GM12891 (cell line): Measurements from ENCODE around the gene DEDD2.

Experiments used
- DNase-seq: peaks from one replicate; pipeline ENCODE4 v3.0.0; 2011; ENCODE audit warnings: low spot score; ENCODE audit not compliant: insufficient read length
- FAIRE-seq: peaks from 2 replicates; lab custom pipeline; 2011; peaks lifted over from hg19 to GRCh38; lab: Jason Lieb, UNC
- PAX5 ChIP-seq: IDR thresholded peaks from 2 replicates; pipeline ENCODE4 v1.6.1; 2011; ENCODE audit warnings: low read length, moderate library complexity, mild to moderate bottlenecking; ENCODE audit not compliant: insufficient read depth, severe bottlenecking
- POLR2A ChIP-seq: IDR thresholded peaks from 2 replicates; pipeline ENCODE4 v1.6.1; 2011; ENCODE audit warnings: low read depth, low read length, control low read depth
- POLR2AphosphoS5 ChIP-seq: IDR thresholded peaks from 2 replicates; pipeline ENCODE4 v1.6.1; 2011; ENCODE audit warnings: low read depth, low read length, control low read depth
- POU2F2 ChIP-seq: IDR thresholded peaks from 2 replicates; pipeline ENCODE4 v1.6.1; 2011; ENCODE audit warnings: low read depth, mild to moderate bottlenecking, control low read depth, low read length, moderate library complexity
- SPI1 ChIP-seq: IDR thresholded peaks from 2 replicates; pipeline ENCODE4 v1.6.1; 2011; ENCODE audit warnings: low read depth, low read length, control low read depth
- TAF1 ChIP-seq: IDR thresholded peaks from 2 replicates; pipeline ENCODE4 v1.6.1; 2011; ENCODE audit warnings: low read depth, low read length, control low read depth

DEDD2 gene

DNA sequence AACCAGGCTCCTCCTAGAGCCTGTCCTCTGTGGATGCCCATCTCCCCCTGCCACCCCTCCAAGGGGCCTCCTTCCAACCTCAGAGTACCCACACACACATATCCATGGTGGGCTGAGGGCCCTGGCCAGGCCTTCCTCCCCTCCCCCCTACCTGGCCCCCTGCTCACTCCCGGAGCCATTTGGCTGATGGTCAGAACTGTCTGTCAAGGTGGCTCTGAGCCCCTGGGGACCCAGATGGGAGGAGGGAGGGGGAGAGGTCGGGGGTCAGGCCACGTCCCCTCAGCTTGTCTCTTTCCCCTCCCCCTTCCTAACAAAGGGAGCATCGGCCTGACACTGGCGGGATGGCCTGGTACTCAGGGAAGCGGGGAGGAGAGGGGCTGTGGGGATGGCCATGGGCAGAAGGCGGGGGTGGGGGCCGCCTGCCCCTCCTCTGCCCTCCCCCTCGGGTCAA, 66.5 kb downstream of the DEDD2 start:
- FAIRE-seq (no peak), DNase-seq (no peak)
- TF ChIP-seq POLR2A: no peak
- TF ChIP-seq PAX5: no peak
- TF ChIP-seq SPI1: no peak
- TF ChIP-seq TAF1: no peak
- TF ChIP-seq POLR2AphosphoS5: no peak
- TF ChIP-seq POU2F2: no peak

DNA sequence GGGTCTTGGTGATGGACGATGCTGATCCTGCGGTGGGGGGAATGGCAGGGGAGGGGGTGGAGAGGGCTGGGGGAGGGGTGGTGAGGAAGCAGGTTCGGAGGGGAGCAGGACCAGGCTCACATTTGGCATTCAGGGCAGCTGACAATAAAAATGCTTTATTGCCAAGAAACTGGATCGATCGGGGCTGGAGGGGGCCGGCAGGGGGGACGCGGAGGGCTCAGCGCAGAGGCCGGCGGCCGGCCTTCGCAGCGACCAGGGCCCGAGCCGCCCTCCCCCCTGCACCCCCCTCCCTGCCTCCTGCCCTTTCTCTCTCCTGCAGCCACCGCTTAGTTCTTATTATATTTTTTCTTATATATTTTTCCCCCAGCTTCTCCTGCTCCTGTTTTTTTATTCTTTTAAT, 67.1 kb downstream of the DEDD2 start:
- DNase-seq (no peak), FAIRE-seq (no peak)
- TF ChIP-seq POLR2AphosphoS5 (no peak), TAF1 (no peak), POU2F2 (no peak), PAX5 (no peak), SPI1 (no peak), POLR2A (no peak)

DNA sequence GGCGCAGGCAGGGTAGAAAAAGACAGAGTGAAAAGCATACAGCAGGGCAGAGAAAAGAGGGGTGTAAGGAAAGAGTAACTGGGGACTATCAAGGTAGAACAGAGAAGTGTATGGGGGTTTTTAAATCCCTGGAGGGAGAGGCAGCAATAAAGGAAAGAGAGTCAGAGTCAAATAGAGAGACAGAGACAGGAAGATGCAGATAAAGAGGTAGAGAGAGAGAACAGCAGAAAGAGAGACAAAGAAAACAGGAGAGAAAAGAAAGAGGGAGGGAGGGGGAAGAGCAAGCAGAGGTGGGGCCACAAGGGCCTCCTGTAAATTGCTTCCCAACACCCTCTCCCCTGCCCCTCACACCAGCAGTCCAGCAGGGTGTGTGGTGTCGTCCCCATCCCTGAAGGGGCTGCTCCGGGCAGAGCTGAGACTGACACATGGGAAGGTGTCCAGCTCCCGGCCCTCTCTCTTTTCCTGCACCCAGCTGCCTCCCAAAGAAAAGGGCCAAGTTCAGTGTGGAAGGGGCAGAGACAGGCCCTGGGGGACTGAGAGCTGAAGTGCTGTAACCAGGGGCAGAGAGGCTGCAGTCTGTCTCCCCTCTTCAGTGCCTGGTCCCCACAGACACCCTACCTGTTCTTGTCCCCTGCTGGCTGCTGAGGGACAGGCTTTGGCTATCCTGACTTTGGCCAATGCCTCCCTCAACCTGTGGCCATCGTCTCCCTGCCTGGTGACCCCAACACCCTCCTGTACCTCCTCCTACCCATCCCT, 67.9 kb downstream of the DEDD2 start:
- FAIRE-seq (no peak), DNase-seq (no peak)
- TF ChIP-seq POU2F2 (no peak), PAX5 (no peak), TAF1 (no peak), POLR2AphosphoS5 (no peak), POLR2A (no peak)
